GM06990 (cell line): ENCODE results near the gene PGLYRP1.

Source experiments
- DNase-seq: peaks from one replicate; pipeline ENCODE4 v3.0.0-alpha.2; 2011; ENCODE audit not compliant: insufficient read length; ENCODE audit errors: extremely low read depth
- H3K27me3 ChIP-seq: replicated peaks from 2 replicates; pipeline ENCODE4 v1.6.0; 2011; ENCODE audit warnings: low read length; ENCODE audit not compliant: control insufficient read depth, insufficient read depth
- H3K36me3 ChIP-seq: 2 replicates; pipeline ENCODE4 v1.5.1; 2011; ENCODE audit warnings: low read length; ENCODE audit not compliant: control insufficient read depth, insufficient read depth
- H3K4me3 ChIP-seq: replicated peaks from 2 replicates; pipeline ENCODE4 v1.5.1; 2011; ENCODE audit warnings: low read depth, mild to moderate bottlenecking, control low read depth, low read length
- TF ChIP-seq, protein P1 (sequence below): IDR thresholded peaks from 2 replicates; pipeline ENCODE4 v1.5.1; 2011; ENCODE audit warnings: low read length, control low read depth, mild to moderate bottlenecking, inconsistent platforms; ENCODE audit not compliant: insufficient read depth, poor library complexity, severe bottlenecking

Gene PGLYRP1

DNA sequence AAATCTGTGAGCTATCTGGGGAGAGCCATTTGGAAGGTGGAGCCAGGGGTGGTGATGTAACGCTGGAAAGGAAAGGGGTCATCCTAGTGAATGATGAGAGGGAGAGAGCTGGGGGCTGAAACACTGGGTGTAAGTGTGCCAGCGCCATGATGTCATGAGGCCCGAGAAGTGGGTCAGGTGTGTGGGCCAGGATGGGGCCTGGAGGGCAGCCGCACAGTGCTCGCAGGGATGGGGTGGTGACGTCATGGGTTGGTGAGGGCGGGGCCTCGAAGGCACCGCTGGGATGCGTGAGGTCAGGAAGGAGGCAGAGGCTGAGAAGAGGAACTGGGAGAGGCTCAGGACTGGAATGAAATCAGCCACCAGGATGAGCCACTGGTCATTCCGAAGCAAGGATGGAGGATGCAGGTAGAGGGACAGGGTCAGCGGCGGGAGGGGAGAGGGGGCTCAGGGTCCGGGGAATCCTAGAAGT, 23.2 kb downstream of the PGLYRP1 start:
- H3K27me3 ChIP-seq, result no peaks in the 10 kb centered on the region
- no peaks in the 10 kb centered on the region; the same call in none of the 2 replicates for H3K36me3 ChIP-seq
- no peak overlapping the region for H3K4me3 ChIP-seq
- DNase-seq, result no peak
- TF ChIP-seq, protein P1, sequence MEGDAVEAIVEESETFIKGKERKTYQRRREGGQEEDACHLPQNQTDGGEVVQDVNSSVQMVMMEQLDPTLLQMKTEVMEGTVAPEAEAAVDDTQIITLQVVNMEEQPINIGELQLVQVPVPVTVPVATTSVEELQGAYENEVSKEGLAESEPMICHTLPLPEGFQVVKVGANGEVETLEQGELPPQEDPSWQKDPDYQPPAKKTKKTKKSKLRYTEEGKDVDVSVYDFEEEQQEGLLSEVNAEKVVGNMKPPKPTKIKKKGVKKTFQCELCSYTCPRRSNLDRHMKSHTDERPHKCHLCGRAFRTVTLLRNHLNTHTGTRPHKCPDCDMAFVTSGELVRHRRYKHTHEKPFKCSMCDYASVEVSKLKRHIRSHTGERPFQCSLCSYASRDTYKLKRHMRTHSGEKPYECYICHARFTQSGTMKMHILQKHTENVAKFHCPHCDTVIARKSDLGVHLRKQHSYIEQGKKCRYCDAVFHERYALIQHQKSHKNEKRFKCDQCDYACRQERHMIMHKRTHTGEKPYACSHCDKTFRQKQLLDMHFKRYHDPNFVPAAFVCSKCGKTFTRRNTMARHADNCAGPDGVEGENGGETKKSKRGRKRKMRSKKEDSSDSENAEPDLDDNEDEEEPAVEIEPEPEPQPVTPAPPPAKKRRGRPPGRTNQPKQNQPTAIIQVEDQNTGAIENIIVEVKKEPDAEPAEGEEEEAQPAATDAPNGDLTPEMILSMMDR, result no peak

DNA sequence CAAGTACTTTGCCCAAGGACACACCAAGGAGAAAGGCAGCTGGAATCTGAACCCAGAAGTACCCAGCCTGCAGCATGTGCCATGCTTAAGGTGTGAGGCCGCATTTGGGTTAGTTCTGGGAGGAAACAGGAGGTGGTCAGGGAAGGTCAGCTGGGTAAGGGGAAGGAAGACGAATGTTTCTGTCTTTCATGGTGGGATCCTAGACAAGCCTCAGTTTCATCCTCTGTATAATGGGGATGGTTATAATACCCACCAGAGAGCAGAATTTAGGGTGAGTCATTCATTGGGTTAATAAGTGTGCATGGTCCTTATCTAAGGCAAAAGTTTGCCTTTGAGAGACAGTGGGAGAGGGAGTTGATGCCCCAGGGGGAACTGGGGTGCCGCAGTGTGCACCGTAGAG, 24.0 kb downstream of the PGLYRP1 start:
- Histone ChIP-seq H3K36me3 (no peaks in the 10 kb centered on the region; the same call in none of the 2 replicates), H3K27me3 (no peaks in the 10 kb centered on the region), H3K4me3 (no peak overlapping the region)
- DNase-seq, result no peak
- TF ChIP-seq, protein P1, result no peak

DNA sequence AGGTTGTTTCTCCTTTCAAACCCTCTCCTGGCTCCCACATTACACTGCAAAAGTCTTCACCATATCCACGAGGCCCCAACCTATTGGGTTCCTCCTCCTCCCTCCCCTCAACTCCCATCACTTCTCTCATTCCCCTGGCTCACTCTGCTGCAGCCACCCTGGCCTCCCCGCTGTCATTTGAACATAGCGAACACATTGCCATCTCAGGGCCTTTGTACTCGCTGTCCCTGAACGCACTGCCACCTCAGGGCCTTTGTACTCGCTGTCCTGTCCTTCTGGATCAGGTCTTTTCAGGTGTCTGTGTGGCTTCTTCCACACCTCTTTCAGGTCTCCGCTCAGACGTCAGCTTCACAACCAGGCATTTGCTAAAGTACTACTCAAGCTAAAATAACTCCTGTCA, 25.9 kb downstream of the PGLYRP1 start:
- H3K4me3 ChIP-seq, result no peak overlapping the region
- TF ChIP-seq, protein P1, result no peak
- DNase-seq, result no peak
- no peaks in the 10 kb centered on the region for H3K27me3 ChIP-seq
- H3K36me3 ChIP-seq, result no peaks in the 10 kb centered on the region; the same call in 1 of the 2 replicates

DNA sequence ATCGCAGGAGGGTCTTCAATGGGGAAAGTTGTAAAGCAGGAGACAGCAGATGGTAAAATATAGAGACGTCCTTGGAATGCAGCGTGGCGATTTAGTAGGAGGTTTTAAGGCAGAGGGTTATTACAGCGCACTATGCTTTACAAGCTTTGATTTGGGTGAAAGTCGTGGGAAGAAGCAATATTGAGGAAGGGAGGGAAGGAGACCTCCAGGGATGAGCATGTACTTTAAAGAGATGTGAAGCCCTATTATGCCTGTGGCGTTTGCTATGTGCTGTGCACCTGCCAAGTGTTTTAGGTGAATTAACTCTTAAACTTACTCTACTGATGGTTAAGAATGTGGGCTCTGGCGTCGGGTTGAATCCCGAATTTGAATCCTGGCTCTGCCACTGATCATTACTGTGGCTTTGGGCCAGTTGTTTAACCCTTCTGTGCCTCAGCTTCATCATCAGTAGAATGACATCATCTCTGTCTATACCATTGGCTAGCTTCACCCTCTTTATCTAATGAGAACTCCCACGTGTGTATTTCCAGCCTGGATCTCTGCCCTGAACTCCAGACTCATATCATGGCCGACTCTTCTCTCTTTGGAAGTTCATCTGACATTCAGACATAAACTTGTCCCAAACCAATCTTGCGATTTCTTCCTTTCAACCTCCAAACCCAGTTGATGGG, 27.0 kb downstream of the PGLYRP1 start:
- no peak for DNase-seq
- H3K27me3 ChIP-seq, result no peaks in the 10 kb centered on the region
- TF ChIP-seq, protein P1, result no peak
- no peaks in the 10 kb centered on the region; the same call in 1 of the 2 replicates for H3K36me3 ChIP-seq
- peak overlapping the region; percentile 68 for H3K4me3 ChIP-seq

DNA sequence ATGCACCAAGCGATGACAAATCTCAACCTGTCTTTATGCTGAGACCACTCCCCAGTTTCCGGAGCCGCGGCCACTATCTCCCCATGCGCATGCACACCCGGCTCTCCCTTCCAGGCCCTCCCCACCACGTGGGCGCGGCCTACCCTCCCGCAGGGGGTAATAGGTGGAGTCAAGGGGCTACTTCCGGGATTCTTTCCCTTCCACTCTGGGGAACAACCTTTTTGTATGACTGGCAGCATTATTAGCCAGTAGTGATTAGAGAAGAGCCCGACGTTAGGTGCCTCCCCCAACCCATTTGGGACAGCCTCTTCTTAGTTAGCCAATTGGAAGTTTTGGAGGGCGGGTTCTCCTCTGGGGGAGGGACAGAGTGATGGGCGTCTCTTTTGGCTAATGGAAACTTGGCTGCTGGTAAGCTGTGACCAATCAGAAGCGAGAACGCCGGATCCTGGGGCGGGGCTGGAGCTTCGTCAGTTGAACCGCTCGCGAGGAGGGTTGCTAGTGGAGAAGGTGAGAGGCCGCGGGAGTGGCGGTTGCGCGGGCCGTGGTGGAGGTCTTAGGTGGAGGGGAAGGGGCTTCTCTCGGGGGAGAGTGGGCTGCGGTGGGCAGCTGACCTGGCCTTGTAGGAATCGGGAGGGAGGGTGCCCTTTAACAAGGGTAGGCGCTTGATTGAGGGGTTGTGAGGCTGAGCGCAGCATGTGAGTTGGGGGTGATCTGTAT, 27.7 kb downstream of the PGLYRP1 start, which contains the start of gene CCDC61:
Gene CCDC61 (plus strand): TSS at position 470 of the 717 bp plus-strand sequence. CDS start 7,552 bp downstream, outside the sequence.
- Histone ChIP-seq H3K36me3 (no peaks in the 10 kb centered on the region; the same call in 1 of the 2 replicates), H3K27me3 (no peaks in the 10 kb centered on the region), H3K4me3 (peak within 1 kb of the TSS; percentile 68)
- DNase-seq, result peak; percentile 91
- TF ChIP-seq, protein P1, result no peak
